Large intestine (tissue), 3 donors: Measurements from ENCODE around the gene HDAC9. TPM values are rescaled to one million over a fixed set of nuclear protein-coding genes. Genes with fewer than 3 reads are reported as not detected.
"Not testable (repeated sequence)": the region's sequence is repeated elsewhere in the genome, so short reads cannot be mapped to it uniquely, and the experiment has no call there.

Experiments used
- DNase-seq, 2 donors: peaks; one replicate each; pipeline versions ENCODE4 v3.0.0 to v3.0.0-alpha.2; 2013
- H3K27ac ChIP-seq: one replicate; pipeline ENCODE4 v1.5.1; 2013; ENCODE audit warnings: low read length
- H3K27me3 ChIP-seq: 2 replicates; pipeline ENCODE4 v1.6.1; 2013; ENCODE audit warnings: low read length; ENCODE audit not compliant: control insufficient read depth, insufficient read depth
- H3K36me3 ChIP-seq: 2 replicates; pipeline ENCODE4 v1.6.1; 2013; ENCODE audit warnings: low read length; ENCODE audit not compliant: control insufficient read depth, insufficient read depth
- H3K4me1 ChIP-seq: one replicate; pipeline ENCODE4 v1.6.1; 2013; ENCODE audit warnings: low read length; ENCODE audit not compliant: control insufficient read depth, insufficient read depth
- H3K4me3 ChIP-seq: one replicate; pipeline ENCODE4 v1.5.1; 2013; ENCODE audit warnings: low read length
- H3K9me3 ChIP-seq: one replicate; pipeline ENCODE4 v1.6.1; 2013; ENCODE audit warnings: mild to moderate bottlenecking, low read depth, low read length, moderate library complexity; ENCODE audit not compliant: control insufficient read depth
- WGBS: methylation state at CpG from one replicate; pipeline ENCODE4 v1.1.5; 2013; ENCODE audit warnings: low lambda C conversion rate; ENCODE audit not compliant: insufficient coverage; 5-methylcytosine and 5-hydroxymethylcytosine counted together
- polyA plus RNA-seq: library from polyadenylated mRNA; unstranded; fragments of 120-200 nt; gene quantifications from one replicate; pipeline ENCODE4 v1.2.1, GENCODE V29; 2013

Gene HDAC9
- polyA plus RNA-seq, 1 donor: 6.2 TPM

- Histone ChIP-seq H3K9me3 (no peaks in the 10 kb centered on the region), H3K27ac (no peak overlapping the region), H3K4me1 (no peaks in the 10 kb centered on the region), H3K36me3 (no peaks in the 10 kb centered on the region), H3K27me3 (no peaks in the 10 kb centered on the region), H3K4me3 (no peak overlapping the region)
- no peak for DNase-seq
- WGBS: 20% methylated on average over 1 of the region's 6 CpGs
Measured at GRCh38 chr7:18976715-18977471, 481.3 kb downstream of the HDAC9 start.

GRCh38 chr7:18978108-18978495 lies 482.6 kb downstream of the HDAC9 start:
- H3K4me3 ChIP-seq: no peak overlapping the region
- DNase-seq: no peak
- no peaks in the 10 kb centered on the region for H3K27me3 ChIP-seq
- no peaks in the 10 kb centered on the region for H3K4me1 ChIP-seq
- no peaks in the 10 kb centered on the region for H3K36me3 ChIP-seq
- no peaks in the 10 kb centered on the region for H3K9me3 ChIP-seq
- H3K27ac ChIP-seq: no peak overlapping the region
- 60% methylated on average over 1 of the region's 2 CpGs for WGBS

- not testable (repeated sequence) for H3K27ac ChIP-seq, H3K9me3 ChIP-seq, DNase-seq, H3K4me1 ChIP-seq, H3K36me3 ChIP-seq, H3K4me3 ChIP-seq, H3K27me3 ChIP-seq
- no CpG with 5 or more reads among the region's 20 CpGs for WGBS
Measured at GRCh38 chr7:18990700-18991099, 495.2 kb downstream of the HDAC9 start.

- H3K36me3 ChIP-seq: no peaks in the 10 kb centered on the region
- no peak overlapping the region for H3K4me3 ChIP-seq
- H3K4me1 ChIP-seq: no peaks in the 10 kb centered on the region
- no CpG with 5 or more reads among the region's 3 CpGs for WGBS
- H3K27me3 ChIP-seq: no peaks in the 10 kb centered on the region
- DNase-seq: no peak
- H3K9me3 ChIP-seq: peaks cover 2% of the 10 kb centered on the region
- no peak overlapping the region for H3K27ac ChIP-seq
Measured at GRCh38 chr7:18993933-18994668, 498.6 kb downstream of the HDAC9 start.

GRCh38 chr7:18995270-18995671 lies 499.7 kb downstream of the HDAC9 start:
- no peaks in the 10 kb centered on the region for H3K36me3 ChIP-seq
- 100% methylated on average over 2 of the region's 3 CpGs for WGBS
- H3K27ac ChIP-seq: no peak overlapping the region
- no peak overlapping the region for H3K4me3 ChIP-seq
- H3K4me1 ChIP-seq: no peaks in the 10 kb centered on the region
- no peaks in the 10 kb centered on the region for H3K27me3 ChIP-seq
- H3K9me3 ChIP-seq: peaks cover 2% of the 10 kb centered on the region
- DNase-seq: no peak

- WGBS: 100% methylated on average over 1 of the region's 5 CpGs
- H3K9me3 ChIP-seq: no peaks in the 10 kb centered on the region
- no peaks in the 10 kb centered on the region for H3K4me1 ChIP-seq
- no peak overlapping the region for H3K27ac ChIP-seq
- H3K27me3 ChIP-seq: no peaks in the 10 kb centered on the region
- H3K36me3 ChIP-seq: no peaks in the 10 kb centered on the region
- H3K4me3 ChIP-seq: no peak overlapping the region
- DNase-seq: no peak
Measured at GRCh38 chr7:18995811-18996426, 500.4 kb downstream of the HDAC9 start.

- no peak for DNase-seq
- no peaks in the 10 kb centered on the region for H3K4me1 ChIP-seq
Measured at GRCh38 chr7:18996583-18996982, 501.0 kb downstream of the HDAC9 start.

GRCh38 chr7:18997477-18998150 lies 502.1 kb downstream of the HDAC9 start:
- Histone ChIP-seq H3K4me3 (no peak overlapping the region), H3K9me3 (no peaks in the 10 kb centered on the region), H3K27ac (no peak overlapping the region), H3K36me3 (no peaks in the 10 kb centered on the region), H3K27me3 (no peaks in the 10 kb centered on the region), H3K4me1 (no peaks in the 10 kb centered on the region)
- WGBS: 100% methylated on average over 1 of the region's 1 CpG
- no peak for DNase-seq

More at GRCh38 chr7:18996583-18996982, 501.0 kb downstream of the HDAC9 start:
- Histone ChIP-seq H3K4me3 (no peak overlapping the region), H3K27me3 (no peaks in the 10 kb centered on the region), H3K9me3 (no peaks in the 10 kb centered on the region), H3K27ac (no peak overlapping the region), H3K36me3 (no peaks in the 10 kb centered on the region)
- 90% methylated on average over 1 of the region's 2 CpGs for WGBS

GRCh38 chr7:19000410-19000809 lies 504.9 kb downstream of the HDAC9 start:
- WGBS: 83% methylated on average over 1 of the region's 4 CpGs
- H3K36me3 ChIP-seq: no peaks in the 10 kb centered on the region
- DNase-seq: no peak
- H3K27ac ChIP-seq: no peak overlapping the region
- no peaks in the 10 kb centered on the region for H3K9me3 ChIP-seq
- H3K4me3 ChIP-seq: no peak overlapping the region
- H3K27me3 ChIP-seq: no peaks in the 10 kb centered on the region
- no peaks in the 10 kb centered on the region for H3K4me1 ChIP-seq

GRCh38 chr7:19001854-19002253 lies 506.3 kb downstream of the HDAC9 start:
- Histone ChIP-seq H3K36me3 (no peaks in the 10 kb centered on the region), H3K4me3 (no peak overlapping the region), H3K4me1 (no peaks in the 10 kb centered on the region), H3K9me3 (no peaks in the 10 kb centered on the region), H3K27ac (no peak overlapping the region), H3K27me3 (no peaks in the 10 kb centered on the region)
- 100% methylated on average over 1 of the region's 1 CpG for WGBS
- no peak for DNase-seq
